ENCODE data around the gene SCYGR2. TPM values are rescaled to one million over a fixed set of nuclear protein-coding genes. Genes with fewer than 3 reads are reported as not detected.

SCYGR2 gene
- total and polyA plus RNA-seq, 2 experiments from 2014 or later, result not detected

- no peaks in the 10 kb centered on the region for H3K79me2 ChIP-seq
- H3K9me2 ChIP-seq (replicated peaks; ENCODE audit: insufficient read depth), result no peaks in the 10 kb centered on the region
- H2AFZ ChIP-seq, result no peak overlapping the region
- H3K27me3 ChIP-seq, result no peaks in the 10 kb centered on the region
- H4K20me1 ChIP-seq (ENCODE audit: insufficient read depth, poor library complexity, severe bottlenecking), result no peaks in the 10 kb centered on the region
- H3K36me3 ChIP-seq (replicated peaks; ENCODE audit: insufficient read depth, low read depth), result no peaks in the 10 kb centered on the region
- H3K27ac ChIP-seq, result no peak overlapping the region
- 62% methylated on average over 3 of the region's 3 CpGs for WGBS (ENCODE audit: low lambda C conversion rate, missing lambda C conversion rate)
- DNase-seq (ENCODE audit: low spot score), result no peak
- no peak overlapping the region for H3K4me3 ChIP-seq
- no peak for TF ChIP-seq CTCF (IDR thresholded peaks at IDR 0.05; ENCODE audit: poor library complexity)
- TF ChIP-seq EZH2 (IDR thresholded peaks at IDR 0.05; ENCODE audit: borderline replicate concordance), result no peak
- no peak for TF ChIP-seq EZH2phosphoT487 (IDR thresholded peaks at IDR 0.05; ENCODE audit: low read depth, severe bottlenecking, unreplicated experiment)
- H3K9me3 ChIP-seq (ENCODE audit: low read depth), result no peaks in the 10 kb centered on the region
- H3K4me2 ChIP-seq, result no peak overlapping the region
- H3K4me1 ChIP-seq (ENCODE audit: insufficient read depth), result no peaks in the 10 kb centered on the region
These were observed 31.6 kb downstream of the SCYGR2 start for GRCh38 chr2:227630322-227630721.

GRCh38 chr2:227632827-227633226 is 34.1 kb downstream of the SCYGR2 start:
- Histone ChIP-seq H3K4me1 (ENCODE audit: insufficient read depth) (no peaks in the 10 kb centered on the region), H2AFZ (no peak overlapping the region), H3K4me3 (no peak overlapping the region), H3K9me3 (ENCODE audit: low read depth) (no peaks in the 10 kb centered on the region), H3K4me2 (no peak overlapping the region), H4K20me1 (ENCODE audit: insufficient read depth, poor library complexity, severe bottlenecking) (no peaks in the 10 kb centered on the region), H3K27me3 (no peaks in the 10 kb centered on the region), H3K79me2 (no peaks in the 10 kb centered on the region), H3K9me2 (replicated peaks; ENCODE audit: insufficient read depth) (no peaks in the 10 kb centered on the region), H3K27ac (no peak overlapping the region), H3K36me3 (replicated peaks; ENCODE audit: insufficient read depth, low read depth) (no peaks in the 10 kb centered on the region)
- no peak for DNase-seq (ENCODE audit: low spot score)
- 93% methylated on average over 6 of the region's 6 CpGs for WGBS (ENCODE audit: low lambda C conversion rate, missing lambda C conversion rate)
- no peak for TF ChIP-seq EZH2 (IDR thresholded peaks at IDR 0.05; ENCODE audit: borderline replicate concordance)
- no peak for TF ChIP-seq EZH2phosphoT487 (IDR thresholded peaks at IDR 0.05; ENCODE audit: low read depth, severe bottlenecking, unreplicated experiment)
- TF ChIP-seq CTCF (IDR thresholded peaks at IDR 0.05; ENCODE audit: poor library complexity), result no peak

- H3K4me1 ChIP-seq (ENCODE audit: insufficient read depth), result no peaks in the 10 kb centered on the region
- TF ChIP-seq CTCF (IDR thresholded peaks at IDR 0.05; ENCODE audit: poor library complexity) (no peak), EZH2phosphoT487 (IDR thresholded peaks at IDR 0.05; ENCODE audit: low read depth, severe bottlenecking, unreplicated experiment) (no peak), EZH2 (IDR thresholded peaks at IDR 0.05; ENCODE audit: borderline replicate concordance) (no peak)
- H3K9me3 ChIP-seq (ENCODE audit: low read depth), result no peaks in the 10 kb centered on the region
- H4K20me1 ChIP-seq (ENCODE audit: insufficient read depth, poor library complexity, severe bottlenecking), result no peaks in the 10 kb centered on the region
- no peaks in the 10 kb centered on the region for H3K79me2 ChIP-seq
- H3K36me3 ChIP-seq (replicated peaks; ENCODE audit: insufficient read depth, low read depth), result no peaks in the 10 kb centered on the region
- H3K4me2 ChIP-seq, result no peak overlapping the region
- WGBS (ENCODE audit: low lambda C conversion rate, missing lambda C conversion rate), result 76% methylated on average over 3 of the region's 3 CpGs
- H3K27ac ChIP-seq, result no peak overlapping the region
- H3K9me2 ChIP-seq (replicated peaks; ENCODE audit: insufficient read depth), result no peaks in the 10 kb centered on the region
- no peak overlapping the region for H3K4me3 ChIP-seq
- H3K27me3 ChIP-seq, result no peaks in the 10 kb centered on the region
- no peak for DNase-seq (ENCODE audit: low spot score)
- no peak overlapping the region for H2AFZ ChIP-seq
These were observed 35.5 kb downstream of the SCYGR2 start for GRCh38 chr2:227634201-227634600.

GRCh38 chr2:227642656-227643055 is 44.0 kb downstream of the SCYGR2 start:
- Histone ChIP-seq H3K4me3 (no peak overlapping the region), H2AFZ (no peak overlapping the region), H3K79me2 (no peaks in the 10 kb centered on the region), H4K20me1 (ENCODE audit: insufficient read depth, poor library complexity, severe bottlenecking) (no peaks in the 10 kb centered on the region), H3K36me3 (replicated peaks; ENCODE audit: insufficient read depth, low read depth) (no peaks in the 10 kb centered on the region), H3K9me2 (replicated peaks; ENCODE audit: insufficient read depth) (no peaks in the 10 kb centered on the region), H3K4me2 (no peak overlapping the region), H3K27ac (no peak overlapping the region), H3K9me3 (ENCODE audit: low read depth) (no peaks in the 10 kb centered on the region), H3K27me3 (no peaks in the 10 kb centered on the region), H3K4me1 (ENCODE audit: insufficient read depth) (no peaks in the 10 kb centered on the region)
- TF ChIP-seq EZH2phosphoT487 (IDR thresholded peaks at IDR 0.05; ENCODE audit: low read depth, severe bottlenecking, unreplicated experiment) (no peak), CTCF (IDR thresholded peaks at IDR 0.05; ENCODE audit: poor library complexity) (no peak), EZH2 (IDR thresholded peaks at IDR 0.05; ENCODE audit: borderline replicate concordance) (no peak)
- DNase-seq (ENCODE audit: low spot score), result no peak
- WGBS (ENCODE audit: low lambda C conversion rate, missing lambda C conversion rate), result 18% methylated on average over 2 of the region's 2 CpGs
